NCI-H748 treated with DMSO at 0.1 percent for 48 hours (cell line): ENCODE measurements around the gene RSAD2.
"Not testable (repeated sequence)": the region's sequence is repeated elsewhere in the genome, so short reads cannot be mapped to it uniquely, and the experiment has no call there.

ENCODE experiments used
- DNase-seq: peaks from one replicate; lab custom pipeline; 2025; lab: John Stamatoyannopoulos, UW

Gene RSAD2

GRCh38 chr2:6927186-6927585, 49.6 kb downstream of the RSAD2 start:
- no peak for DNase-seq

GRCh38 chr2:6927753-6928152, 50.2 kb downstream of the RSAD2 start:
- no peak for DNase-seq

GRCh38 chr2:6928452-6928851, 50.9 kb downstream of the RSAD2 start:
- DNase-seq, result no peak

GRCh38 chr2:6929196-6929819, 51.7 kb downstream of the RSAD2 start:
- no peak for DNase-seq

- no peak for DNase-seq
Observed at GRCh38 chr2:6930923-6931647, 53.5 kb downstream of the RSAD2 start.

- no peak for DNase-seq
Observed at GRCh38 chr2:6931753-6932152, 54.2 kb downstream of the RSAD2 start.

GRCh38 chr2:6932206-6932605, 54.6 kb downstream of the RSAD2 start:
- DNase-seq, result no peak

GRCh38 chr2:6932828-6933227, 55.3 kb downstream of the RSAD2 start:
- DNase-seq, result no peak

- no peak for DNase-seq
Observed at GRCh38 chr2:6933911-6934310, 56.3 kb downstream of the RSAD2 start.

- DNase-seq, result no peak
Observed at GRCh38 chr2:6934345-6934744, 56.8 kb downstream of the RSAD2 start.

GRCh38 chr2:6934758-6935651, 57.4 kb downstream of the RSAD2 start:
- DNase-seq, result no peak

GRCh38 chr2:6935652-6936020, 58.1 kb downstream of the RSAD2 start:
- not testable (repeated sequence) for DNase-seq

GRCh38 chr2:6937157-6937556, 59.6 kb downstream of the RSAD2 start:
- no peak for DNase-seq

GRCh38 chr2:6937582-6937981, 60.0 kb downstream of the RSAD2 start:
- DNase-seq, result no peak

GRCh38 chr2:6939071-6939470, 61.5 kb downstream of the RSAD2 start:
- no peak for DNase-seq

GRCh38 chr2:6940820-6941219, 63.2 kb downstream of the RSAD2 start:
- DNase-seq, result no peak

- no peak for DNase-seq
Observed at GRCh38 chr2:6941299-6942046, 63.9 kb downstream of the RSAD2 start.

GRCh38 chr2:6942848-6943247, 65.3 kb downstream of the RSAD2 start:
- DNase-seq, result no peak

GRCh38 chr2:6943523-6943922, 65.9 kb downstream of the RSAD2 start:
- no peak for DNase-seq

- no peak for DNase-seq
Observed at GRCh38 chr2:6943971-6944370, 66.4 kb downstream of the RSAD2 start.

GRCh38 chr2:6944555-6944954, 67.0 kb downstream of the RSAD2 start:
- DNase-seq, result no peak
